ENCODE results near the gene AXIN2.

The AXIN2 gene

DNA sequence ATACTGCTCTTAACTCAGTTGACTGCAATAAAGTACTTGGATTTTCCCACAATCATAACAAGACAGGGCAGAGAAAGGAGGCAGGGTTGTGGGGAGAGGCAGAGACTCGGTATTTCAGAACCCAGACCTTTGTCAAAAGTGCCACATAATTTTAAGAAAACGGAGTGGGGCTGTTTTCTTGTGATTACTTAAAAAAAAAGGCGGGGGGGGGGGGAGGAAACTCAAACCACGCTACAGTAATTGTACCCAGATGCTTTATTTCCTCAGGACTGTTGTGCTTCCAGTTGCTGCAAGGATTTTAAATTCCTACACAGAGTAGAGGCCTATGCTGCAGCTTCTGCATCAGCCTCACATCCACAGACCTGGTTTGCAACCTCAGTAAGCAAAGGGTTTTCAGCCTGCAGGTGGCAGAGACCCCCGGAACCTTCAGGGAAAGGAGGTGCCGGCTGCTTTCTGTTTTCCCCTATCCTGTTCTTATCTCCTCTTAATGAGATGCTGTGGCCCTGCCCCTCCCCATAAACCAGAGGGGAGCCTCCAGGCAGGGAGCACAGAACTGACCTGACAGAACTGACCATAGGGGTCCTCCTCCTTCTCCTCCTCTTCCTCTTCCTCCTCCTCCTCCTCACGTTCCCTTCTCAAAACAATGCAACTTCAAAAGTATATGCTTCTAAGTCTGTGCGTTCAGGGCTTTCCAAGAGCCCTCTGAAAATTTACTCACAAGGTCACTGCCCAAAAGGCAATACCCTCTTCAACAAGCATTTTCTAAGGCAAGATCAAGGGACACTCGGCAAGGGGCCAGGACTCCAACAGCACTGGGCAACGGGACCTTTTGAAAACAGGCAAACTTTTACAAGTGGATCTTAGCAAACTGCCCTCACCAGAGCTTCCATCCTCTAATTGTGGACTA, 7.5 kb downstream of the AXIN2 start:
- DNase-seq = no peak

- DNase-seq = no peak
These were observed 8.3 kb downstream of the AXIN2 start for GRCh38 chr17:65553009-65553645.

DNA sequence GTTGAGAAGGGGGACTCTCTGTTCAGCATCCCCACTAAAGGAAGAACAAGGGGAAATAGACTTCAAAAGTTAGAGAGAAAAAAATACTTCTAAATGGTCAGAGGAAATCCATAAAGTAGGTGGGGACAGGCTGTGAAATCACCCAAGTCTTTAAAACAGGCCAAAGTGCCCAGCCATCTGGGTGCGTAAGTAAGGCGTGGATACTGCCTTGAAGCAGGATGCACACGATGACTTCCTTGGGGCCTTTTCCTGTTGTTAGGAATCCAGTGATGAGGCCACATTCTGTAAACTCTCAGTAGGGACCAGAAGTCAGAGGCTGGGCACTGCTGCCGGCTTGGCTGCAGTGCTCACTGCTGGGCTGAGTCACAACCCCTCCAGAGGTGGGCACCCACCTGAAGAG, 9.2 kb downstream of the AXIN2 start:
- no peak for DNase-seq

DNA sequence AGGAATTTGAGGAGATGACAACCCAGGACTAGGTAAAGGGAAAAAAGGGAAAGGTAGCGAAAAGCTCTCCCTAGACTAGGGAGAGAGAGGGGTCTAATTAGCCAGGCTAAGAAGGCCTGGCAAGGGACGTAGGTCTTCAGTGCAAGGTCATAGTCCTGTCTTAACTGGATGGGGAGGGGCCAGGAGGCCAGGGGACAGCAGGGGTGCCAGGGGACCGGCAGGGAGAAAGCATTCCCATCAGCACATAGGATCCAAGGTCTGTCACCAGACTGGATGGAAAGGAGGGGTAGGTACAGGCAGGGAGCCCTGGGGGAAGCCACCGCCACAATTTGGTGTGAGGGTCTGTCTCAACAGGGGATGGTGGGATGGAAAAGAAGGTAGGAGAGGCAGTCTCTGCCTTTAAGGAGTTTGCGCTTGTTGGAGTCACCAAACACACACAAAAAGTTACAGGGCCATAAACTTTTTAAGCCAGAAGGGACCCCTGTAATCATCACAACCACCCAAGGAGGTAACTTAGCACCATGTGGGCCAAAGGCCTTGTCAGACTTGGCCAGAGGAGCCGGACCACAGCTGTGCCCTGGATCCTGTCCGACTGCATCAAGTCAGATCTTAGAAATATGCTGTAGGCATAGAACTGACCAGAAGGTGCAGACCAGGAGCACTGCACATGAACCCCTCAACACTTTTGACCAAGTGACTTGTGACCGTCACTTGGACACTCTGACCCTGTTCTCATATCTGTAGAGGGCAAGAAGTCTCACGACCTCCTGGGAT, 10.0 kb downstream of the AXIN2 start:
- no peak for DNase-seq

GRCh38 chr17:65550758-65551157, 10.7 kb downstream of the AXIN2 start:
- no peak for DNase-seq

DNA sequence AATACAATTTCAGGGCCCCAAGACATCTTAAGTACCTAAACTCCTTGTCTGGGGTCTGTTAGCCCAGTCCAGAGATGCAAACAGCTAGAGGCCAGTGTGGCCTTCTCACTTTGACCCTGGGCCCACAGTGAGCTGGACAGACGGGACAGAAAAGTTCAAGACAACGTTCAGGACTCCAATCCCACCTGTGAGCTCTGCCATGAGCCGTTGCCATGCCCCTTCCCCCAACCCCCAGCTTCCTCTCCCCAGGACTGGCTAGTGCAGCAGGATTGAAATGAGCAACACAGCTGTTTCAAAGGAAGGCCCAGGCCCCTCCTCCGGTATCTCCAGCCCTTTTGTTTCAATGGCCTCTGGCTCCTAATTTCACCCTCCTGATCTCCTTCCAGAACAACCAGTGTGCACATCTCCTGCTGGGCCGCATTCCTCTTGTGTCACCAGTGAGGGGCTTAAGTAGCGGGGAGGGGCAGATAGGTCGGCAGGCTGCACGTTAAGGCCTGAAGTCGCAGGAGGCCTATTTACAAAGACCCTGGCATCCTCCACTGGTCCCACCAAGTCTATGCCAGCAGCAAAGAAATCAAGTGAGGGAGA, 11.3 kb downstream of the AXIN2 start:
- no peak for DNase-seq

GRCh38 chr17:65548269-65548969, 13.0 kb downstream of the AXIN2 start:
- DNase-seq = no peak

DNA sequence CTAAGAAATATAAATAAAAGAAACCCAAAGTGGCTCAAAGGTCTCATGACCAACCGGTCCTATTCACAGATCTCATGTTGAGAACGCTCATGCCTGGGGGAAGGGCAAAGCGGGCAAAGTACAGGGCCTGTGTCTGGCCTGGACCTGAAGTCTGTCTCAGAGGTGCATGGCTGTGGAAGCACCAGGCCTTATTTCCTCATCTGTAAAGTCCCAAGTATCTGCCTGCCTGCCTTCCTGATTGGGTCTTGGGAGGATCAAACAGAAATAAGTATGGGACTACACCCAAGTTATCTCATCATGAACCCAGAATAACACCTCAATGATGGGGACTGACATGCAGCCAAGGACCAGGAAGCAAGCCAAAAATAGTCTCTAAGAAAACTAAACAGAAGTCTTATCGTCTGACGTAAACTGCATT, 14.2 kb downstream of the AXIN2 start:
- DNase-seq = no peak

DNA sequence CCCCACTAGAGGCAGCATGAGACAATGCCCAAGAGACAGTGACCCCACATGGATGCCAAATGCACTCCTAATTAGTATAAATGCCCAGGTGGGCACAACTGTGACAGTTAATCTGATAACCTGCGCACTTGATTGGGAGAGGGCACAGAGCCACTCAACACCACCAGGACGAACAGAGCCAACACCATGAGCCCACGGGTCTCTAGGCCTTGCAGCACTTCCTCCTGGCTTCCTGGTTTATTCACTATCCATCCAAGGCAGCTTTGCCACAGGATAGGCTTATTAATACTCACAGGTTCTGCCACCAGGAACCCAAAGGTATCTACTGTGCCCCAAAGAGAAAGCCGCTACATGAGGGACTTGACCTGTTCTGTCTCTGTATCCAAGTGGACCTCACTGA, 14.9 kb downstream of the AXIN2 start:
- no peak for DNase-seq

- DNase-seq = no peak
These were observed 15.5 kb downstream of the AXIN2 start for GRCh38 chr17:65545705-65546523.

- DNase-seq = no peak
These were observed 16.8 kb downstream of the AXIN2 start for GRCh38 chr17:65544672-65545071.

DNA sequence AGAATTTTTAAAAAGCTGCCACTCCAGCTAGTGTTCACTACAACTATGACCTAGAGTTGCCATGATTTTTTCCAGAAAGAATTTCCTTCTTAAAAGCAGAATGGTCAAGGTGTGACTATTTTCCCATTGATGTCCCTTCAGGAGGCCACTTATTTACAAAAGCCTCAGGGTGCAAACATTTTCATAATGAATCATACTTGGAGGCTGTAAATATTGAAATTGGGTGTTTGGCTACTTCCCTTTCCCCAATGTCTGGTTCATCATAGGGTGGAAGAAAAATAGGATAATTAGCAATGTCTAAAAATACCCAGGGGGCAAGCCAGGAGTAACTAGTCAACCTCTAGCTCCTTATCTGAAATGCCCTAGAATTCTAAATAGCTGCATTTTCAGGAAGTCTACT, 18.8 kb downstream of the AXIN2 start:
- no peak for DNase-seq

GRCh38 chr17:65542067-65542466, 19.4 kb downstream of the AXIN2 start:
- no peak for DNase-seq

GRCh38 chr17:65541453-65541852, 20.0 kb downstream of the AXIN2 start:
- DNase-seq = no peak

- DNase-seq = no peak
These were observed 21.7 kb downstream of the AXIN2 start for GRCh38 chr17:65539630-65540266.

- no peak for DNase-seq
These were observed 22.5 kb downstream of the AXIN2 start for GRCh38 chr17:65538675-65539529.

GRCh38 chr17:65537845-65538674, 23.4 kb downstream of the AXIN2 start:
- DNase-seq = no peak

DNA sequence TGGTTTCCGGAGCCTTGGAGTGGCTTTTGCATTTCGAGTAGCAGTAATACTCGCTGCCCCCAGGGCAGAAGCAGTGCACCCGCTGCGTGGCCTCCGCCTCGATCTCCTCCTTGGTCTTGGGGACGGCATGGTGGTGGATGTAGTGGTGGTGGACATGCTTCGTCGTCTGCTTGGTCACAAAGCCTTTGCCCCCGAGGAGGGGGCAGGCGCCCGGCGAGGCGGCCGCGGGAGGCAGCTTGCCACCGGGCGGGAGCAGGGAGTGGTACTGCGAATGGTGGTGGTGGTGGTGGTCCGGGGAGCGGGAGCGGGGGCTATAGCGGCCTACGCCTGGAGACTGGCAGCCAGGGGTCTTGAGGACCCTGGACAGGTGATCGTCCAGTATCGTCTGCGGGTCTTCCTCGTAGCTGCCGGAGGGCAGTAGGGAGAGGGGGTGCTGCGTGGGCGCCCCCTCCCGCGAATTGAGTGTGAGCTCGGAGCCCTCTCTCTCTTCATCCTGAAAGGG, 24.1 kb downstream of the AXIN2 start:
- no peak for DNase-seq
